ENCODE data around the gene SLC10A1. TPM values are rescaled to one million over a fixed set of nuclear protein-coding genes. Genes with fewer than 3 reads are reported as not detected.
"Not testable (repeated sequence)": the region's sequence is repeated elsewhere in the genome, so short reads cannot be mapped to it uniquely, and the experiment has no call there.

SLC10A1 gene
- total RNA-seq, 1 donor from 2014 or later: not detected

- H3K27me3 Mint-ChIP-seq: peaks cover 3% of the 10 kb centered on the region
- TF ChIP-seq CTCF (IDR thresholded peaks at IDR 0.05; ENCODE audit: unreplicated experiment): no peak
- no peaks in the 10 kb centered on the region for H3K36me3 Mint-ChIP-seq (ENCODE audit: insufficient read depth)
- no peak overlapping the region for H3K27ac Mint-ChIP-seq
- no peaks in the 10 kb centered on the region for H3K9me3 Mint-ChIP-seq (ENCODE audit: low read depth)
- H3K4me1 Mint-ChIP-seq (ENCODE audit: low read depth): peaks cover 8% of the 10 kb centered on the region
- no peak for DNase-seq (ENCODE audit: low spot score, unreplicated experiment)
- no peak overlapping the region for H3K4me3 Mint-ChIP-seq (ENCODE audit: low read depth)
These were observed 19.2 kb upstream of the SLC10A1 start for GRCh38 chr14:69816216-69816615.

- peaks cover 3% of the 10 kb centered on the region for H3K27me3 Mint-ChIP-seq
- no peak overlapping the region for H3K4me3 Mint-ChIP-seq (ENCODE audit: low read depth)
- no peak for TF ChIP-seq CTCF (IDR thresholded peaks at IDR 0.05; ENCODE audit: unreplicated experiment)
- H3K36me3 Mint-ChIP-seq (ENCODE audit: insufficient read depth): no peaks in the 10 kb centered on the region
- H3K9me3 Mint-ChIP-seq (ENCODE audit: low read depth): no peaks in the 10 kb centered on the region
- peaks cover 12% of the 10 kb centered on the region for H3K4me1 Mint-ChIP-seq (ENCODE audit: low read depth)
- DNase-seq (ENCODE audit: low spot score, unreplicated experiment): no peak
- no peak overlapping the region for H3K27ac Mint-ChIP-seq
These were observed 18.5 kb upstream of the SLC10A1 start for GRCh38 chr14:69815556-69815955.

- Mint-ChIP-seq H3K4me3 (ENCODE audit: low read depth) (no peak overlapping the region), H3K9me3 (ENCODE audit: low read depth) (no peaks in the 10 kb centered on the region), H3K27ac (no peak overlapping the region), H3K4me1 (ENCODE audit: low read depth) (peaks cover 16% of the 10 kb centered on the region), H3K27me3 (peaks cover 3% of the 10 kb centered on the region), H3K36me3 (ENCODE audit: insufficient read depth) (no peaks in the 10 kb centered on the region)
- no peak for TF ChIP-seq CTCF (IDR thresholded peaks at IDR 0.05; ENCODE audit: unreplicated experiment)
- DNase-seq (ENCODE audit: low spot score, unreplicated experiment): no peak
These were observed 17.4 kb upstream of the SLC10A1 start for GRCh38 chr14:69814397-69814796.

GRCh38 chr14:69813346-69813745 lies 16.3 kb upstream of the SLC10A1 start:
- H3K9me3 Mint-ChIP-seq (ENCODE audit: low read depth); H3K36me3 Mint-ChIP-seq (ENCODE audit: insufficient read depth); H3K4me3 Mint-ChIP-seq (ENCODE audit: low read depth); DNase-seq (ENCODE audit: low spot score, unreplicated experiment); H3K27me3 Mint-ChIP-seq; H3K27ac Mint-ChIP-seq: not testable (repeated sequence)
- H3K4me1 Mint-ChIP-seq (ENCODE audit: low read depth): peaks cover 21% of the 10 kb centered on the region

- Mint-ChIP-seq H3K27me3 (no peaks in the 10 kb centered on the region), H3K36me3 (ENCODE audit: insufficient read depth) (no peaks in the 10 kb centered on the region), H3K4me3 (ENCODE audit: low read depth) (no peak overlapping the region), H3K27ac (no peak overlapping the region), H3K4me1 (ENCODE audit: low read depth) (peaks cover 21% of the 10 kb centered on the region), H3K9me3 (ENCODE audit: low read depth) (no peaks in the 10 kb centered on the region)
- no peak for TF ChIP-seq CTCF (IDR thresholded peaks at IDR 0.05; ENCODE audit: unreplicated experiment)
- no peak for DNase-seq (ENCODE audit: low spot score, unreplicated experiment)
These were observed 15.7 kb upstream of the SLC10A1 start for GRCh38 chr14:69812711-69813110.

- no peak for TF ChIP-seq CTCF (IDR thresholded peaks at IDR 0.05; ENCODE audit: unreplicated experiment)
- Mint-ChIP-seq H3K27me3 (no peaks in the 10 kb centered on the region), H3K4me1 (ENCODE audit: low read depth) (peaks cover 21% of the 10 kb centered on the region), H3K36me3 (ENCODE audit: insufficient read depth) (no peaks in the 10 kb centered on the region), H3K4me3 (ENCODE audit: low read depth) (no peak overlapping the region), H3K27ac (no peak overlapping the region), H3K9me3 (ENCODE audit: low read depth) (no peaks in the 10 kb centered on the region)
- DNase-seq (ENCODE audit: low spot score, unreplicated experiment): no peak
These were observed 14.8 kb upstream of the SLC10A1 start for GRCh38 chr14:69811868-69812252.
